Activated CD8-positive, alpha-beta memory T cell treated with anti-CD3 and anti-CD28 coated beads, Interleukin-2, amount 50 U/mL, for 24 hours (primary cell): Measurements from ENCODE around the gene MCCC2.
"Not testable (repeated sequence)": the region's sequence is repeated elsewhere in the genome, so short reads cannot be mapped to it uniquely, and the experiment has no call there.

Experiments
- DNase-seq: peaks from one replicate; pipeline ENCODE4 v3.0.0-alpha.2; 2020; ENCODE audit errors: extremely low read depth

Gene MCCC2

GRCh38 chr5:71597001-71597400 is 9.9 kb downstream of the MCCC2 start:
- DNase-seq = no peak

GRCh38 chr5:71600783-71601182 is 13.6 kb downstream of the MCCC2 start:
- no peak for DNase-seq

- DNase-seq = peak; percentile 43
These were observed 14.3 kb downstream of the MCCC2 start for GRCh38 chr5:71601222-71602026.

- DNase-seq = not testable (repeated sequence)
These were observed 22.8 kb downstream of the MCCC2 start for GRCh38 chr5:71609916-71610315.

- no peak for DNase-seq
These were observed 28.7 kb downstream of the MCCC2 start for GRCh38 chr5:71615809-71616208.

GRCh38 chr5:71620630-71621029 is 33.5 kb downstream of the MCCC2 start:
- no peak for DNase-seq

GRCh38 chr5:71621268-71621667 is 34.1 kb downstream of the MCCC2 start:
- DNase-seq = no peak

GRCh38 chr5:71621741-71622140 is 34.6 kb downstream of the MCCC2 start:
- DNase-seq = no peak

GRCh38 chr5:71623221-71623794 is 36.2 kb downstream of the MCCC2 start:
- no peak for DNase-seq

GRCh38 chr5:71629950-71630349 is 42.8 kb downstream of the MCCC2 start:
- DNase-seq = no peak

- DNase-seq = no peak
These were observed 43.9 kb downstream of the MCCC2 start for GRCh38 chr5:71631070-71631469.

GRCh38 chr5:71632168-71632567 is 45.0 kb downstream of the MCCC2 start:
- DNase-seq = no peak

GRCh38 chr5:71633255-71634155 is 46.4 kb downstream of the MCCC2 start:
- DNase-seq = no peak

GRCh38 chr5:71637133-71637532 is 50.0 kb downstream of the MCCC2 start:
- DNase-seq = no peak

- no peak for DNase-seq
These were observed 53.3 kb downstream of the MCCC2 start for GRCh38 chr5:71640408-71640807.

- no peak for DNase-seq
These were observed 57.9 kb downstream of the MCCC2 start for GRCh38 chr5:71645030-71645429.

GRCh38 chr5:71650940-71651339 is 63.8 kb downstream of the MCCC2 start:
- not testable (repeated sequence) for DNase-seq

- DNase-seq = no peak
These were observed 64.4 kb downstream of the MCCC2 start for GRCh38 chr5:71651579-71651978.

- DNase-seq = no peak
These were observed 65.2 kb downstream of the MCCC2 start for GRCh38 chr5:71652349-71652748.

- no peak for DNase-seq
These were observed 65.8 kb downstream of the MCCC2 start for GRCh38 chr5:71652803-71653543.

- no peak for DNase-seq
These were observed 71.9 kb downstream of the MCCC2 start for GRCh38 chr5:71658916-71659662.
